ENCODE results near the gene ARHGAP9.
"Not testable (repeated sequence)": the region's sequence is repeated elsewhere in the genome, so short reads cannot be mapped to it uniquely, and the experiment has no call there.

- TF ChIP-seq EZH2 (IDR thresholded peaks at IDR 0.05; ENCODE audit: low read depth); CTCF (conservative IDR thresholded peaks at IDR 0.05): not testable (repeated sequence)
These were observed 38.1 kb upstream of the ARHGAP9 start for GRCh38 chr12:57517718-57518117.
